Mucosa of descending colon (tissue), 3 donors: ENCODE data around the gene DGKA. TPM values are rescaled to one million over a fixed set of nuclear protein-coding genes. Genes with fewer than 3 reads are reported as not detected.

Experiments
- ATAC-seq: fragments of 200-7000 bp; cut with Tn5 transposase; one replicate; pipeline ENCODE4 v1.9.1; 2020; ENCODE audit warnings: mild to moderate bottlenecking, moderate library complexity
- DNase-seq, 3 donors: peaks; one replicate each; pipeline ENCODE4 v3.0.0-alpha.2; 2020
- H3K36me3 ChIP-seq: fragments of 200-600 bp; one replicate; pipeline ENCODE4 v1.8.0; 2021; ENCODE audit warnings: low read depth, mild to moderate bottlenecking
- H3K4me1 ChIP-seq: fragments of 200-600 bp; one replicate; pipeline ENCODE4 v1.8.0; 2021; ENCODE audit warnings: low read depth, mild to moderate bottlenecking
- H3K4me3 ChIP-seq: fragments of 200-600 bp; one replicate; pipeline ENCODE4 v1.8.0; 2021; ENCODE audit warnings: mild to moderate bottlenecking
- H3K9me3 ChIP-seq: fragments of 200-600 bp; one replicate; pipeline ENCODE4 v1.8.0; 2021; ENCODE audit warnings: mild to moderate bottlenecking
- CTCF ChIP-seq: fragments of 200-600 bp; IDR thresholded peaks from one replicate; pipeline ENCODE4 v1.8.0; 2022; ENCODE audit warnings: antibody characterized with exemption, mild to moderate bottlenecking
- intact Hi-C, 2 donors: fragments of 100-400 bp; cut with DNase I in 1 of 2; cut with micrococcal nuclease in 1 of 2; formaldehyde crosslinking; loops; one replicate each; pipeline versions ENCODE4 v1.11.0 to v1.11.1; 2022; cut with DNase I, micrococcal nuclease
- total RNA-seq, 3 donors: library from RNA; stranded (reverse); fragmentation: NEBNext Ultra II Directional in 2 of 3; extraction: Animal tissue kit (Norgen Biotek cat#: 25700) in 2 of 3; gene quantifications; one replicate each; pipeline versions ENCODE4 v1.2.1 to v1.2.4, GENCODE V29; 2021 to 2023
- donor health status: DM: no; HTN: no; CAD: no; lungs with moderate emphysema.
- donor health status: DM: no; HTN: no; CAD: no.
- donor health status: DM: no; HTN: yes; CAD: no.

DGKA gene
- total RNA-seq, 3 donors from 2014 or later, result 82.6 to 148 (median 97.0) TPM

GRCh38 chr12:55942577-55943136, 11.7 kb downstream of the DGKA start:
- Histone ChIP-seq H3K4me3 (no peak overlapping the region), H3K36me3 (peaks cover 6% of the 10 kb centered on the region), H3K4me1 (peaks cover 9% of the 10 kb centered on the region), H3K9me3 (no peaks in the 10 kb centered on the region)
- no peak for TF ChIP-seq CTCF
- DNase-seq (no peak), ATAC-seq (no peak)
- intact Hi-C loops, result loop anchor here in 1 of 2 donors (5.0 kb wide), 1 partner anchor 200 kb away; the partner anchor contains the start of gene GDF11

- ATAC-seq, result no peak
- H3K36me3 ChIP-seq, result peaks cover 8% of the 10 kb centered on the region
- no peak overlapping the region for H3K4me3 ChIP-seq
- DNase-seq, result no peak
- no peaks in the 10 kb centered on the region for H3K9me3 ChIP-seq
- no peaks in the 10 kb centered on the region for H3K4me1 ChIP-seq
- TF ChIP-seq CTCF, result no peak
- intact Hi-C loops, result no loop called here
Observed at GRCh38 chr12:55946553-55946952, 15.6 kb downstream of the DGKA start.

- no peak for TF ChIP-seq CTCF
- Histone ChIP-seq H3K4me3 (no peak overlapping the region), H3K9me3 (no peaks in the 10 kb centered on the region), H3K36me3 (peaks cover 6% of the 10 kb centered on the region), H3K4me1 (peaks cover 4% of the 10 kb centered on the region)
- no peak for DNase-seq
- no peak for ATAC-seq
- intact Hi-C loops, result no loop called here
Observed at GRCh38 chr12:55955344-55955743, 24.4 kb downstream of the DGKA start.

GRCh38 chr12:55955800-55956508, 25.0 kb downstream of the DGKA start:
- DNase-seq, result peak in 1 of 3 donors; percentile 39
- peak; percentile 65 for ATAC-seq

GRCh38 chr12:55957106-55957859, 26.3 kb downstream of the DGKA start:
- H3K4me1 ChIP-seq, result peaks cover 4% of the 10 kb centered on the region
- TF ChIP-seq CTCF, result no peak
- ATAC-seq, result peak; percentile 86
- DNase-seq, result peak in 2 of 3 donors; percentile 55 to 73
- no peak overlapping the region for H3K4me3 ChIP-seq
- intact Hi-C loops, result no loop called here
- H3K36me3 ChIP-seq, result no peaks in the 10 kb centered on the region
- no peaks in the 10 kb centered on the region for H3K9me3 ChIP-seq

More at GRCh38 chr12:55955800-55956508, 25.0 kb downstream of the DGKA start:
- Histone ChIP-seq H3K9me3 (no peaks in the 10 kb centered on the region), H3K4me1 (peaks cover 4% of the 10 kb centered on the region), H3K4me3 (no peak overlapping the region), H3K36me3 (peaks cover 6% of the 10 kb centered on the region)
- no peak for TF ChIP-seq CTCF
- intact Hi-C loops, result no loop called here
